Gastroesophageal sphincter (tissue), 4 donors: Measurements from ENCODE around the gene TGM3. TPM values are rescaled to one million over a fixed set of nuclear protein-coding genes. Genes with fewer than 3 reads are reported as not detected.

Experiments
- ATAC-seq: fragments of 150-250 bp; one replicate; pipeline ENCODE4 v1.9.1; 2016; ENCODE audit warnings: mild to moderate bottlenecking, moderate library complexity
- H3K27ac ChIP-seq, 4 donors: fragments of 200-600 bp; sonication (generic) in 3 of 4; 1 replicate in 3 of 4; 2 replicates in 1 of 4; pipeline ENCODE4 v1.5.1; 2016 to 2019
- H3K27me3 ChIP-seq: fragments of 200-600 bp; sonication (generic); one replicate; pipeline ENCODE4 v1.5.1; 2019
- H3K36me3 ChIP-seq, 2 donors: fragments of 200-600 bp; sonication (generic); one replicate each; pipeline ENCODE4 v1.5.1; 2019; ENCODE audit warnings: control low read depth in 1 of 2
- H3K4me1 ChIP-seq, 3 donors: fragments of 200-600 bp; sonication (generic); 1 replicate in 2 of 3; 2 replicates in 1 of 3; pipeline ENCODE4 v1.5.1; 2016 to 2019; ENCODE audit warnings: control low read depth in 2 of 3
- H3K4me3 ChIP-seq, 2 donors: fragments of 200-600 bp; sonication (generic); one replicate each; pipeline ENCODE4 v1.5.1; 2019; ENCODE audit warnings: mild to moderate bottlenecking in 1 of 2, moderate library complexity in 1 of 2
- H3K9me3 ChIP-seq, 3 donors: fragments of 200-600 bp; sonication (generic); one replicate each; pipeline ENCODE4 v1.5.1; 2017 to 2019; ENCODE audit warnings: control low read depth in 2 of 3
- CTCF ChIP-seq, 4 experiments: fragments of 200-600 bp in 2 of 4; fragments of 450-650 bp in 2 of 4; sonication (generic) in 1 of 4; IDR thresholded peaks; one replicate each; pipeline ENCODE4 v1.5.1; 2017 to 2019; ENCODE audit warnings: antibody characterized with exemption in 4 of 4, mild to moderate bottlenecking in 2 of 4, moderate library complexity in 2 of 4
- EP300 ChIP-seq: sonication (generic); formaldehyde crosslinking; IDR thresholded peaks from one replicate; pipeline ENCODE4 v1.6.1; 2017; ENCODE audit warnings: antibody characterized with exemption, mild to moderate bottlenecking
- POLR2A ChIP-seq, 2 donors: fragments of 450-650 bp; IDR thresholded peaks; one replicate each; pipeline ENCODE4 v1.6.1; 2017; ENCODE audit warnings: antibody characterized with exemption in 2 of 2, mild to moderate bottlenecking in 2 of 2, moderate library complexity in 1 of 2
- POLR2AphosphoS5 ChIP-seq: sonication (generic); formaldehyde crosslinking; IDR thresholded peaks from one replicate; pipeline ENCODE4 v1.6.1; 2017; ENCODE audit warnings: antibody characterized with exemption
- WGBS, 2 donors: methylation state at CpG; one replicate each; pipeline ENCODE4 v1.1.5; 2018; ENCODE audit warnings: low coverage in 1 of 2; 5-methylcytosine and 5-hydroxymethylcytosine counted together
- total RNA-seq, 4 donors: library from RNA; depleted of rRNA; stranded (reverse); fragments of >200 nt; gene quantifications; one replicate each; pipeline ENCODE4 v1.1.0, GENCODE V29; 2016

Gene TGM3
- total RNA-seq, 4 donors from 2014 or later = 1.1 to 46.7 (median 4.1) TPM

GRCh38 chr20:2300002-2300401 is 4.2 kb downstream of the TGM3 start:
- Histone ChIP-seq H3K4me3 (no peak overlapping the region), H3K36me3 (no peaks in the 10 kb centered on the region), H3K27ac (no peak overlapping the region), H3K9me3 (no peaks in the 10 kb centered on the region), H3K27me3 (peaks cover 16% of the 10 kb centered on the region), H3K4me1 (no peaks in the 10 kb centered on the region)
- TF ChIP-seq EP300 = no peak
- no peak for TF ChIP-seq POLR2AphosphoS5
- TF ChIP-seq CTCF (IDR thresholded peaks at IDR 0.05) = no peak
- TF ChIP-seq POLR2A (IDR thresholded peaks at IDR 0.05) = no peak
- no peak for ATAC-seq

GRCh38 chr20:2300420-2300819 is 4.6 kb downstream of the TGM3 start:
- 54 to 82% methylated on average over 2 of the region's 3 CpGs for WGBS, 2 donors
- no peak for ATAC-seq
- Histone ChIP-seq H3K27me3 (peaks cover 20% of the 10 kb centered on the region), H3K9me3 (no peaks in the 10 kb centered on the region), H3K27ac (no peak overlapping the region), H3K4me3 (no peak overlapping the region), H3K4me1 (no peaks in the 10 kb centered on the region), H3K36me3 (no peaks in the 10 kb centered on the region)
- TF ChIP-seq POLR2A (IDR thresholded peaks at IDR 0.05) (no peak), POLR2AphosphoS5 (no peak), EP300 (no peak), CTCF (IDR thresholded peaks at IDR 0.05) (no peak)

GRCh38 chr20:2301164-2301622 is 5.4 kb downstream of the TGM3 start:
- WGBS, 2 donors = 55 to 66% methylated on average over 2 to 3 of the region's 5 CpGs
- Histone ChIP-seq H3K9me3 (no peaks in the 10 kb centered on the region), H3K36me3 (no peaks in the 10 kb centered on the region), H3K4me3 (no peak overlapping the region), H3K4me1 (no peaks in the 10 kb centered on the region), H3K27ac (no peak overlapping the region), H3K27me3 (peaks cover 16% of the 10 kb centered on the region)
- ATAC-seq = peak; percentile 79
- TF ChIP-seq CTCF (IDR thresholded peaks at IDR 0.05) (no peak), EP300 (no peak), POLR2AphosphoS5 (no peak), POLR2A (IDR thresholded peaks at IDR 0.05) (no peak)

- H3K4me1 ChIP-seq = no peaks in the 10 kb centered on the region
- no peaks in the 10 kb centered on the region for H3K36me3 ChIP-seq
- H3K4me3 ChIP-seq = no peak overlapping the region
- TF ChIP-seq EP300 (no peak), POLR2AphosphoS5 (no peak), POLR2A (IDR thresholded peaks at IDR 0.05) (no peak), CTCF (IDR thresholded peaks at IDR 0.05) (no peak)
- ATAC-seq = no peak
- H3K9me3 ChIP-seq = no peaks in the 10 kb centered on the region
- H3K27me3 ChIP-seq = peaks cover 9% of the 10 kb centered on the region
- H3K27ac ChIP-seq = no peak overlapping the region
- 60% methylated on average over 3 to 7 of the region's 9 CpGs for WGBS, 2 donors
Measured at GRCh38 chr20:2302384-2303060, 6.7 kb downstream of the TGM3 start.

- WGBS, 2 donors = 66 to 80% methylated on average over 5 to 6 of the region's 6 CpGs
- no peak for ATAC-seq
- no peak overlapping the region for H3K27ac ChIP-seq
- H3K36me3 ChIP-seq = no peaks in the 10 kb centered on the region
- no peak overlapping the region for H3K4me3 ChIP-seq
- H3K27me3 ChIP-seq = peaks cover 6% of the 10 kb centered on the region
- H3K4me1 ChIP-seq = no peaks in the 10 kb centered on the region
- TF ChIP-seq EP300 = no peak
- no peak for TF ChIP-seq POLR2AphosphoS5
- TF ChIP-seq CTCF (IDR thresholded peaks at IDR 0.05) = no peak
- TF ChIP-seq POLR2A (IDR thresholded peaks at IDR 0.05) = no peak
- H3K9me3 ChIP-seq = no peaks in the 10 kb centered on the region
Measured at GRCh38 chr20:2303673-2304072, 7.9 kb downstream of the TGM3 start.
